SK-N-SH treated with all-trans-retinoic acid at 6 μM for 48 hours (cell line): ENCODE data around the gene NKAIN1.

Source experiments
- ATAC-seq: fragments of 200-7000 bp; cut with Tn5 transposase; 3 replicates; pipeline ENCODE4 v1.9.1; 2020; ENCODE audit warnings: mild to moderate bottlenecking, moderate library complexity
- BACH2 ChIP-seq: fragments of 250-450 bp; sonication (Bioruptor Pico); IDR thresholded peaks from 2 replicates; pipeline ENCODE4 v1.9.0; 2021; ENCODE audit warnings: mild to moderate bottlenecking, borderline replicate concordance
- CSDC2 ChIP-seq: fragments of 250-450 bp; sonication (Bioruptor Pico); IDR thresholded peaks from 2 replicates; pipeline ENCODE4 v1.5.0; 2020; ENCODE audit warnings: mild to moderate bottlenecking, moderate library complexity
- CSRNP3 ChIP-seq: fragments of 250-450 bp; sonication (Bioruptor Pico); IDR thresholded peaks from 2 replicates; pipeline ENCODE4 v1.5.1; 2021; ENCODE audit warnings: mild to moderate bottlenecking, moderate library complexity
- ESRRG ChIP-seq: fragments of 250-450 bp; sonication (Bioruptor Pico); IDR thresholded peaks from 2 replicates; pipeline ENCODE4 v1.6.1; 2021; ENCODE audit warnings: mild to moderate bottlenecking
- GLIS3 ChIP-seq: fragments of 250-450 bp; sonication (Bioruptor Pico); IDR thresholded peaks from 2 replicates; pipeline ENCODE4 v1.5.0; 2020; ENCODE audit warnings: mild to moderate bottlenecking, moderate library complexity
- ISL1 ChIP-seq: fragments of 250-450 bp; sonication (Bioruptor Pico); IDR thresholded peaks from 2 replicates; pipeline ENCODE4 v2.1.2; 2022; ENCODE audit warnings: mild to moderate bottlenecking, moderate library complexity
- PATZ1 ChIP-seq: fragments of 250-450 bp; sonication (Bioruptor Pico); IDR thresholded peaks from 2 replicates; pipeline ENCODE4 v1.8.0; 2020; ENCODE audit warnings: mild to moderate bottlenecking, moderate library complexity, borderline replicate concordance
- PPARA ChIP-seq: fragments of 250-450 bp; sonication (Bioruptor Pico); IDR thresholded peaks from 2 replicates; pipeline ENCODE4 v1.5.0; 2020; ENCODE audit warnings: mild to moderate bottlenecking, borderline replicate concordance
- RARB ChIP-seq: fragments of 250-450 bp; sonication (Bioruptor Pico); IDR thresholded peaks from 2 replicates; pipeline ENCODE4 v1.8.0; 2021; ENCODE audit warnings: mild to moderate bottlenecking, moderate library complexity
- SNAI2 ChIP-seq: fragments of 250-450 bp; sonication (Bioruptor Pico); IDR thresholded peaks from 2 replicates; pipeline ENCODE4 v1.5.0; 2020; ENCODE audit warnings: mild to moderate bottlenecking, moderate library complexity
- TSHZ2 ChIP-seq: fragments of 250-450 bp; sonication (Bioruptor Pico); IDR thresholded peaks from 2 replicates; pipeline ENCODE4 v1.5.0; 2020; ENCODE audit warnings: mild to moderate bottlenecking, moderate library complexity
- ZC3H10 ChIP-seq: fragments of 250-450 bp; sonication (Bioruptor Pico); IDR thresholded peaks from 2 replicates; pipeline ENCODE4 v1.5.1; 2021; ENCODE audit warnings: mild to moderate bottlenecking, moderate library complexity
- ZFP3 ChIP-seq: fragments of 250-450 bp; sonication (Bioruptor Pico); IDR thresholded peaks from 2 replicates; pipeline ENCODE4 v1.5.0; 2020; ENCODE audit warnings: mild to moderate bottlenecking, moderate library complexity
- ZFP30 ChIP-seq: fragments of 450-650 bp; formaldehyde crosslinking; IDR thresholded peaks from 2 replicates; pipeline ENCODE4 v1.5.0; 2022; ENCODE audit warnings: mild to moderate bottlenecking, moderate library complexity
- ZNF565 ChIP-seq: fragments of 450-650 bp; formaldehyde crosslinking; conservative IDR thresholded peaks from 2 replicates; pipeline ENCODE4 v1.5.0; 2020; ENCODE audit warnings: low read depth, mild to moderate bottlenecking, moderate library complexity
- ZNF70 ChIP-seq: fragments of 450-650 bp; formaldehyde crosslinking; IDR thresholded peaks from 2 replicates; pipeline ENCODE4 v1.5.0; 2020; ENCODE audit warnings: mild to moderate bottlenecking, moderate library complexity
- ZNF8 ChIP-seq: fragments of 450-650 bp; formaldehyde crosslinking; IDR thresholded peaks from 2 replicates; pipeline ENCODE4 v1.5.0; 2020; ENCODE audit warnings: mild to moderate bottlenecking, moderate library complexity

NKAIN1 gene

DNA sequence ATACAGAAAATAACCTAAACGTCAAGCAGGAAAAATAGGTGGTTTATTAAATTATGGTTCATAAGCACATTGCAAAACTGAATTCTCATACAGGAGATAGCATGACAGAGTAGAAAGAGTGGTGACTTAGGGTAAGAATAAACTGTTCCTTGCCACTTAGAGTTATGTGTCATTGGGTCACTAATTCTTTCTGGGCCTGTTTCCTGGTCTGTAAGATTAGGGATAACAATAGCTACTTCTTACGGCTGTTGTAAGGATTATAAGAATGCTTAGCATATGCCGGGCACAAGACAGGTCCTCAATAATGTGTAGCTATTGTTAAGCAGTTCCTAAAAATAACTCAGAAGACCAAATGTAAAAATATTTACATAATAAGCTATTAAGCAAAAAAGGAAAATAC, 32.7 kb upstream of the NKAIN1 start:
- no peak for ATAC-seq
- no peak for TF ChIP-seq BACH2 (CRISPR knock-in tag)
- TF ChIP-seq CSDC2 (CRISPR knock-in tag) = no peak
- TF ChIP-seq PPARA (CRISPR knock-in tag) = no peak
- no peak for TF ChIP-seq ISL1 (CRISPR knock-in tag)
- no peak for TF ChIP-seq ZFP3 (CRISPR knock-in tag)
- TF ChIP-seq ZC3H10 (CRISPR knock-in tag) = no peak
- no peak for TF ChIP-seq ZNF565
- TF ChIP-seq ZNF8 (CRISPR knock-in tag) = no peak
- TF ChIP-seq ZFP30 (CRISPR knock-in tag) = no peak
- no peak for TF ChIP-seq RARB (CRISPR knock-in tag)
- no peak for TF ChIP-seq ZNF70 (CRISPR knock-in tag)

DNA sequence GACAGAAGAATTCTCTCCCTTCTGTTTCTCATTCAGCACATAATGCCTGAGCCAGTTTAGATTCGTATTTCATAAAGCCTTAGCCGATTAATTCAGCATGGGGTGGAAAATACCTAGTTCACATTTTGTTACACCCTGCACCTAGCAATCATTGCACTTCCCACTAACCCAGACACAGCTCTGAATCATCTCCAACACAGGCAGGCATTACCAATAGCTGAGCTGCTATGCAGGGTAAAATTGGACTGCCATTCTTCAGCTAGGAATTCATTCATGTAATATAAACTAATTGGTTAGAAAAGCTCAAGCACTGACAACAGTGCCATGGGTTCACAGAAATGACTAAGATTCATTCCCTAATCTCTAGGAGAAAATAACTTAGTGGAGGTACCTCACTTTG, 26.9 kb upstream of the NKAIN1 start:
- no peak for ATAC-seq
- TF ChIP-seq ZNF565 (no peak), TSHZ2 (CRISPR knock-in tag) (no peak), ZNF70 (CRISPR knock-in tag) (no peak), CSRNP3 (CRISPR knock-in tag) (no peak), GLIS3 (no peak), ZFP30 (CRISPR knock-in tag) (no peak), BACH2 (CRISPR knock-in tag) (no peak), ESRRG (CRISPR knock-in tag) (no peak), ISL1 (CRISPR knock-in tag) (no peak), ZNF8 (CRISPR knock-in tag) (no peak), PATZ1 (CRISPR knock-in tag) (no peak)
- TF ChIP-seq, all 23 proteins: peak for 0

- ATAC-seq = no peak
- TF ChIP-seq SNAI2 (CRISPR knock-in tag) (no peak), ZFP30 (CRISPR knock-in tag) (no peak), CSDC2 (CRISPR knock-in tag) (no peak), ZNF70 (CRISPR knock-in tag) (no peak), PATZ1 (CRISPR knock-in tag) (no peak), TSHZ2 (CRISPR knock-in tag) (no peak), ZFP3 (CRISPR knock-in tag) (no peak)
Observed at GRCh38 chr1:31264790-31265386, 25.2 kb upstream of the NKAIN1 start.
